Fibroblast of lung (primary cell): ENCODE measurements around the gene LRRC8E. TPM values are rescaled to one million over a fixed set of nuclear protein-coding genes. Genes with fewer than 3 reads are reported as not detected.
"Not testable (repeated sequence)": the region's sequence is repeated elsewhere in the genome, so short reads cannot be mapped to it uniquely, and the experiment has no call there.

Experiments
- DNase-seq, 2 donors: peaks; one replicate each; pipeline versions ENCODE4 v3.0.0 to v3.0.0-alpha.2; 2010; ENCODE audit warnings: low read depth in 2 of 2
- H2AFZ ChIP-seq: 2 replicates; pipeline ENCODE4 v1.5.1; 2012; ENCODE audit warnings: low read length, control low read depth, inconsistent platforms
- H3K27ac ChIP-seq: 2 replicates; pipeline ENCODE4 v1.5.1; 2011; ENCODE audit warnings: low read length, control low read depth; ENCODE audit not compliant: insufficient read depth
- H3K27me3 ChIP-seq: 2 replicates; pipeline ENCODE4 v1.5.1; 2011; ENCODE audit warnings: mild to moderate bottlenecking, low read length; ENCODE audit not compliant: control insufficient read depth, insufficient read depth
- H3K36me3 ChIP-seq: 2 replicates; pipeline ENCODE4 v1.5.1; 2011; ENCODE audit warnings: low read length; ENCODE audit not compliant: control insufficient read depth, insufficient read depth
- H3K4me1 ChIP-seq: 2 replicates; pipeline ENCODE4 v1.5.1; 2011; ENCODE audit warnings: low read length; ENCODE audit not compliant: control insufficient read depth, insufficient read depth; ENCODE audit errors: extremely low read depth
- H3K4me2 ChIP-seq: 2 replicates; pipeline ENCODE4 v1.5.1; 2011; ENCODE audit warnings: low read length, control low read depth; ENCODE audit not compliant: insufficient read depth; ENCODE audit errors: extremely low read depth
- H3K4me3 ChIP-seq, 4 experiments: fragments of 200-600 bp in 1 of 4; sonication (generic) in 1 of 4; replicated peaks in 1 of 4; 2 replicates each; pipeline ENCODE4 v1.5.1; 2011 to 2016; ENCODE audit warnings: low read length in 4 of 4, low read depth in 3 of 4, mild to moderate bottlenecking in 3 of 4, control low read depth in 2 of 4, inconsistent platforms in 1 of 4, mixed read lengths in 1 of 4; ENCODE audit not compliant: insufficient read depth in 1 of 4; ENCODE audit errors: control extremely low read depth in 1 of 4
- H3K79me2 ChIP-seq: 2 replicates; pipeline ENCODE4 v1.5.1; 2012; ENCODE audit warnings: mild to moderate bottlenecking, low read length, inconsistent platforms; ENCODE audit not compliant: control insufficient read depth, insufficient read depth
- H3K9ac ChIP-seq: 2 replicates; pipeline ENCODE4 v1.5.1; 2011; ENCODE audit warnings: mild to moderate bottlenecking, low read length, control low read depth; ENCODE audit not compliant: insufficient read depth
- H3K9me3 ChIP-seq: 2 replicates; pipeline ENCODE4 v1.5.1; 2012; ENCODE audit warnings: low read depth, low read length; ENCODE audit not compliant: control insufficient read depth, insufficient read depth
- H4K20me1 ChIP-seq: 2 replicates; pipeline ENCODE4 v1.5.1; 2011; ENCODE audit warnings: low read length; ENCODE audit not compliant: control insufficient read depth, insufficient read depth; ENCODE audit errors: extremely low read depth
- CTCF ChIP-seq, 2 donors: IDR thresholded peaks in 1 of 2; conservative IDR thresholded peaks in 1 of 2; 1 replicate in 1 of 2; 2 replicates in 1 of 2; pipeline ENCODE4 v1.5.1; 2011 to 2012; ENCODE audit warnings: low read length in 2 of 2, control low read depth in 1 of 2, inconsistent platforms in 1 of 2, low read depth in 1 of 2, mild to moderate bottlenecking in 1 of 2
- EZH2 ChIP-seq: IDR thresholded peaks from 2 replicates; pipeline ENCODE4 v1.5.1; 2012; ENCODE audit warnings: low read length, control low read depth, mild to moderate bottlenecking; ENCODE audit errors: missing control alignments
- polyA plus RNA-seq, 2 donors: library from polyadenylated mRNA; depleted of rRNA in 1 of 2; stranded (reverse) in 1 of 2; unstranded in 1 of 2; fragments of >200 nt; gene quantifications; 2 replicates each; pipeline ENCODE4 v1.2.1, GENCODE V29; 2011 to 2012; ENCODE audit warnings: missing spikeins in 1 of 2
- total RNA-seq: library from RNA; depleted of rRNA; stranded (reverse); fragments of >200 nt; gene quantifications from 2 replicates; pipeline ENCODE4 v1.2.1, GENCODE V29; 2014

The LRRC8E gene
- total and polyA plus RNA-seq, 2 donors (not counting 1 experiment from before 2014, with no cell fraction given) = 3.0 to 3.7 TPM

GRCh38 chr19:7928741-7929701, 40.7 kb downstream of the LRRC8E start:
- H3K4me3 ChIP-seq = peak overlapping the region in 2 of 4 experiments; percentile 14 to 21

GRCh38 chr19:7930030-7930429, 41.7 kb downstream of the LRRC8E start:
- not testable (repeated sequence) for H3K9me3 ChIP-seq, H2AFZ ChIP-seq, H3K79me2 ChIP-seq, H4K20me1 ChIP-seq, H3K9ac ChIP-seq, H3K4me2 ChIP-seq, H3K27me3 ChIP-seq, DNase-seq, H3K4me3 ChIP-seq
- H3K4me1 ChIP-seq = peaks cover 24% of the 10 kb centered on the region
- H3K27ac ChIP-seq = peak overlapping the region; percentile 12
- H3K36me3 ChIP-seq = peaks cover 36% of the 10 kb centered on the region

More at GRCh38 chr19:7928741-7929701, 40.7 kb downstream of the LRRC8E start:
- H3K4me2 ChIP-seq = peak overlapping the region; percentile 86
- H3K79me2 ChIP-seq = no peaks in the 10 kb centered on the region
- H4K20me1 ChIP-seq = no peaks in the 10 kb centered on the region
- H3K4me1 ChIP-seq = peaks cover 24% of the 10 kb centered on the region
- no peaks in the 10 kb centered on the region for H3K27me3 ChIP-seq
- H3K9ac ChIP-seq = peak overlapping the region; percentile 64
- H3K9me3 ChIP-seq = no peaks in the 10 kb centered on the region
- H2AFZ ChIP-seq = no peak overlapping the region
- TF ChIP-seq CTCF (conservative IDR thresholded peaks at IDR 0.05 in 1 of 2, IDR thresholded peaks at IDR 0.05 in 1 of 2; ENCODE audit: low read depth in 1 of 2, low read length in 2 of 2) = peak; percentile 38 to 42
- no peak for TF ChIP-seq EZH2
- peaks cover 30% of the 10 kb centered on the region for H3K36me3 ChIP-seq
- DNase-seq = peak; percentile 84 to 85
- peak overlapping the region; percentile 92 for H3K27ac ChIP-seq

- H3K4me2 ChIP-seq = no peak overlapping the region
- no peak for DNase-seq
- H3K27me3 ChIP-seq = no peaks in the 10 kb centered on the region
- peaks cover 24% of the 10 kb centered on the region for H3K4me1 ChIP-seq
- no peaks in the 10 kb centered on the region for H3K9me3 ChIP-seq
- no peak overlapping the region for H3K4me3 ChIP-seq
- no peak overlapping the region for H2AFZ ChIP-seq
- no peaks in the 10 kb centered on the region for H4K20me1 ChIP-seq
- H3K79me2 ChIP-seq = no peaks in the 10 kb centered on the region
- H3K36me3 ChIP-seq = peaks cover 40% of the 10 kb centered on the region
- TF ChIP-seq EZH2 (no peak), CTCF (conservative IDR thresholded peaks at IDR 0.05 in 1 of 2, IDR thresholded peaks at IDR 0.05 in 1 of 2; ENCODE audit: low read depth in 1 of 2, low read length in 2 of 2) (no peak)
- H3K27ac ChIP-seq = peak overlapping the region; percentile 2
- no peak overlapping the region for H3K9ac ChIP-seq
Measured at GRCh38 chr19:7930765-7931164, 42.5 kb downstream of the LRRC8E start.
